ENCODE results near the gene PLA2G4D.

DNA sequence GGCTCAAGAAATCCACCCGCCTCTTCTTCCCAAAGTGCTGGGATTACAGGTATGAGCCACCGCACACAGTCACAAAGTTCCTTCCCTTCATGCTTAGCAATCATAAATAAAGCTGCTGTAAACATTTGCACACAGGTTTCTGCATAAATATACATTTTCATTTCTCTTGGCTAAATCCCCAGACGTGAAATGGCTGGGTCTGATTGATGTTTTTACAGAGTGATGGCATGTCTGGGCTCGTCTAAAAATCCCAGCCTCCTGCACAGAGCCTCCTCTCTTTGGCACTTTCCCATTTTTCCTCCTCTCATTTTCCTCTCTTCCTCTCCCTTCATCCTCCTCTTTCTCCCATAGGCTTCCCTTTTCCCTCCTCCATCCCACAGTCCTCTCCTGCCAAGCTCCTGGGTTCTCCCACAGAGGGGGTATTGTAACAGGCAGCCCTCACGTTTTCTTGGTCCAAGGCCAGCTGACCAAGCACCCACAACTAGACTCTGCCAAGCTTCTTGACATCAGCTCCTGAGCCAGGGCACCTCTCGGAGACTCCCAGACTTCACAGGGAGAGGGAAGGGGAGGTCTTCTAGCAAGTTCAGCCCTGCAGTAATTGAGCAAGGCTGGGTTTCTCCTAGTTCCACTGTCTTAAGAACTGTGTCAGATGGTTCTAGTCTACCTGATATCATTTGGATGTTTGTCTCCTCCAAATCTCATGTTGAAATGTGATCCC is 63.0 kb downstream of the PLA2G4D start:
- TF ChIP-seq CTCF (conservative IDR thresholded peaks at IDR 0.05; ENCODE audit: low read depth, low read length): no peak
- TF ChIP-seq EZH2 (IDR thresholded peaks at IDR 0.05; ENCODE audit: borderline replicate concordance, low read depth, low read length, poor library complexity, severe bottlenecking): no peak

All from A673 (cell line).